ENCODE data around the gene TTC29. TPM values are rescaled to one million over a fixed set of nuclear protein-coding genes. Genes with fewer than 3 reads are reported as not detected.

Gene TTC29
- total RNA-seq, 1 experiment from 2014 or later, result 0.21 TPM

DNA sequence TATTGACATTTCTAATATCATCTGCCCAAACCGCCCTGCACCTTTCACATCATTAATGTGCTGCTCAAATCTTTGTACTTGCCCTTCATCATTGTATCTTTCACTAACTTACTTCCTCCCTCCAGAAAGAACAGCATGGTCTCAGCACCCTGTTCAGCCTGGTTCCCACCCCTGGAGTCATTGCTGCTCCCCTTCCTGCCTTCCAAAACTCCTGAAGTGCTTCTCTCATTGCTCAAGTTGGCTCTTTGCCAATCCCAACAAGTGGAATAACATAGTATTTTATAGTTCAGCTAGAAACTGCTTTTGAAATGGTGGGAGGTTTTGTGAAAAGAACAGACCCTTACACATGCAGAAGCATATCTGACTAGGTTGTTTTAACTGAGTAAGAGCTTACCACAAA lies 14.0 kb upstream of the TTC29 start:
- no peak for TF ChIP-seq EZH2 (IDR thresholded peaks at IDR 0.05; ENCODE audit: borderline replicate concordance, low read depth, low read length, poor library complexity, severe bottlenecking)
- TF ChIP-seq CTCF (conservative IDR thresholded peaks at IDR 0.05; ENCODE audit: low read depth, low read length), result no peak
- no TSS peak for BruUV-seq (replicated peaks)
- DNase-seq (ENCODE audit: low spot score), result no peak
- Histone ChIP-seq H3K27me3 (replicated peaks; ENCODE audit: insufficient read depth, low read depth, low read length, poor library complexity) (no peaks in the 10 kb centered on the region), H3K4me3 (ENCODE audit: low read depth, low read length, poor library complexity, severe bottlenecking) (no peak overlapping the region), H3K27ac (ENCODE audit: low read depth, low read length, poor library complexity, severe bottlenecking) (no peak overlapping the region), H3K36me3 (ENCODE audit: insufficient read depth, low read length, poor library complexity, severe bottlenecking) (no peaks in the 10 kb centered on the region), H3K9me3 (ENCODE audit: low read depth, low read length, poor library complexity, severe bottlenecking) (no peaks in the 10 kb centered on the region), H3K4me1 (ENCODE audit: insufficient read depth, low read length, poor library complexity, severe bottlenecking) (no peaks in the 10 kb centered on the region)
- CTCF ChIA-PET, result no interaction called here
- intact Hi-C loops (cut with micrococcal nuclease; ENCODE audit: unreplicated experiment), result no loop called here
- POLR2A ChIA-PET (ENCODE audit: low non-redundant PET), result no interaction called here

DNA sequence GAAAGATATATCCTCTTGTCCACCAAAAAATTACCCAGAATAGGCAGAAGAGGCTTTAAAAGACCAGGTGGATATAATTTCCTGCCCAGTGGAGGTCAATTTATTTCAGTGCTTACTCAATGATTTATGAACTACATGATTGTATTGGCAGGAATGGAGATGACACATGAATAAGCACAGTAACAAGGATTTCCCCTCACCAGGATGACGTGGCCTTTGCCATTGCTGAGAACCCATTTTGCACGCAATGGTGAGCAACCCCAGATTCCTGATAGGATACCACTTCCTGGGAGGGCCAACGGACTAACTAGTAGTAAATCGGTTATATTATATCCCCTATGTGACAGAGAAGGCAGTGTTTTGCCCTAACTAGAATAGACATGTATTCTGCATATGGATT lies 11.6 kb upstream of the TTC29 start:
- TF ChIP-seq EZH2 (IDR thresholded peaks at IDR 0.05; ENCODE audit: borderline replicate concordance, low read depth, low read length, poor library complexity, severe bottlenecking), result no peak
- no peak for TF ChIP-seq CTCF (conservative IDR thresholded peaks at IDR 0.05; ENCODE audit: low read depth, low read length)
- DNase-seq (ENCODE audit: low spot score), result peak; percentile 4
- no TSS peak for BruUV-seq (replicated peaks)
- intact Hi-C loops (cut with micrococcal nuclease; ENCODE audit: unreplicated experiment), result no loop called here
- Histone ChIP-seq H3K27ac (ENCODE audit: low read depth, low read length, poor library complexity, severe bottlenecking) (no peak overlapping the region), H3K4me1 (ENCODE audit: insufficient read depth, low read length, poor library complexity, severe bottlenecking) (no peaks in the 10 kb centered on the region), H3K36me3 (ENCODE audit: insufficient read depth, low read length, poor library complexity, severe bottlenecking) (no peaks in the 10 kb centered on the region), H3K9me3 (ENCODE audit: low read depth, low read length, poor library complexity, severe bottlenecking) (no peaks in the 10 kb centered on the region), H3K27me3 (replicated peaks; ENCODE audit: insufficient read depth, low read depth, low read length, poor library complexity) (peaks cover 3% of the 10 kb centered on the region), H3K4me3 (ENCODE audit: low read depth, low read length, poor library complexity, severe bottlenecking) (no peak overlapping the region)
- POLR2A ChIA-PET (ENCODE audit: low non-redundant PET), result no interaction called here
- CTCF ChIA-PET, result no interaction called here

DNA sequence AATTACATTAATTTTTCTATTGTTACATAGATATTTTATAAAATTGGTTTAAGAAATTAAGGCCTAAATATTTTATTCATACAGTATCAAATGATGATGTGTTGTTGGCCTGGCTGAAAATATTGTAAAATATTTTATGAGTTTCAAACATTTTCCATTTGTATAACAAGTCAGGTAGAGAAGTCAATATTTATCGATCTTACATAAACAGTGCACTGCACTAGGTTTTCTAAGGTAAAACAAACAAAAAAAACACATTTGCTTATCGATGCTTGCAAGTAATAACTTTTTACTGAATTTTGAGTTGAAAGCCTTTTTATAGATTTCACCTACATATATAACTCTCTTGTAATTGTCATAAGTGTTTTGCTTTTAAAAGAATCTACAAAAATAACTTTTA lies 7.2 kb upstream of the TTC29 start:
- CTCF ChIA-PET, result no interaction called here
- DNase-seq (ENCODE audit: low spot score), result no peak
- POLR2A ChIA-PET (ENCODE audit: low non-redundant PET), result no interaction called here
- Histone ChIP-seq H3K36me3 (ENCODE audit: insufficient read depth, low read length, poor library complexity, severe bottlenecking) (no peaks in the 10 kb centered on the region), H3K9me3 (ENCODE audit: low read depth, low read length, poor library complexity, severe bottlenecking) (no peaks in the 10 kb centered on the region), H3K27me3 (replicated peaks; ENCODE audit: insufficient read depth, low read depth, low read length, poor library complexity) (peaks cover 11% of the 10 kb centered on the region), H3K27ac (ENCODE audit: low read depth, low read length, poor library complexity, severe bottlenecking) (no peak overlapping the region), H3K4me3 (ENCODE audit: low read depth, low read length, poor library complexity, severe bottlenecking) (no peak overlapping the region), H3K4me1 (ENCODE audit: insufficient read depth, low read length, poor library complexity, severe bottlenecking) (no peaks in the 10 kb centered on the region)
- TF ChIP-seq EZH2 (IDR thresholded peaks at IDR 0.05; ENCODE audit: borderline replicate concordance, low read depth, low read length, poor library complexity, severe bottlenecking), result no peak
- TF ChIP-seq CTCF (conservative IDR thresholded peaks at IDR 0.05; ENCODE audit: low read depth, low read length), result no peak
- intact Hi-C loops (cut with micrococcal nuclease; ENCODE audit: unreplicated experiment), result no loop called here
- BruUV-seq (replicated peaks), result no TSS peak

Data from A673 (cell line).